Measurements from ENCODE around the gene PCED1B.
"Not testable (repeated sequence)": the region's sequence is repeated elsewhere in the genome, so short reads cannot be mapped to it uniquely, and the experiment has no call there.

PCED1B gene

GRCh38 chr12:47048541-47048940 lies 30.9 kb upstream of the PCED1B start:
- Histone ChIP-seq H3K9me3 (ENCODE audit: control insufficient read depth, insufficient read depth, low read depth, low read length) (no peaks in the 10 kb centered on the region), H3K4me3 (ENCODE audit: low read depth, low read length) (no peak overlapping the region), H3K4me1 (ENCODE audit: control insufficient read depth, insufficient read depth, low read length) (no peaks in the 10 kb centered on the region), H3K36me3 (ENCODE audit: control insufficient read depth in 2 of 2, insufficient read depth in 1 of 2, low read length in 2 of 2) (no peaks in the 10 kb centered on the region), H3K27ac (ENCODE audit: extremely low read depth, low read depth, low read length) (no peak overlapping the region)
- TF ChIP-seq ZNF585B (tag by site-specific recombination; IDR thresholded peaks at IDR 0.05) (no peak), ZNF843 (tag by site-specific recombination; IDR thresholded peaks at IDR 0.05) (no peak), KLF17 (tag by site-specific recombination; IDR thresholded peaks at IDR 0.05) (no peak), ZNF692 (tag by site-specific recombination; IDR thresholded peaks at IDR 0.05) (no peak), ZNF670 (tag by site-specific recombination; IDR thresholded peaks at IDR 0.05; ENCODE audit: low read depth) (no peak)
- ChIA-PET POLR2A (interaction anchor here (0.8 kb wide), 1 partner anchor 32 kb away, joined by 3 read pairs; no protein-coding TSS in a partner anchor), CTCF (interaction anchor here (2.1 kb wide), 1 partner anchor 23 kb away, joined by 5 read pairs; no protein-coding TSS in a partner anchor)

- CTCF ChIA-PET: interaction anchor here (0.7 kb wide), 1 partner anchor 27 kb away, joined by 3 read pairs; no protein-coding TSS in a partner anchor
- POLR2A ChIA-PET; H3K9me3 ChIP-seq (ENCODE audit: control insufficient read depth, insufficient read depth, low read depth, low read length): not testable (repeated sequence)
Observed at GRCh38 chr12:47051291-47051690, 28.1 kb upstream of the PCED1B start.

GRCh38 chr12:47052274-47052673 lies 27.1 kb upstream of the PCED1B start:
- ChIA-PET CTCF (interaction anchor here (1.2 kb wide), 1 partner anchor 19 kb away, joined by 3 read pairs; no protein-coding TSS in a partner anchor), POLR2A (no interaction called here)
- no peaks in the 10 kb centered on the region for H3K9me3 ChIP-seq (ENCODE audit: control insufficient read depth, insufficient read depth, low read depth, low read length)
- H3K27ac ChIP-seq (ENCODE audit: extremely low read depth, low read depth, low read length): no peak overlapping the region
- H3K4me3 ChIP-seq (ENCODE audit: low read depth, low read length): no peak overlapping the region
- no peaks in the 10 kb centered on the region for H3K4me1 ChIP-seq (ENCODE audit: control insufficient read depth, insufficient read depth, low read length)
- H3K36me3 ChIP-seq (ENCODE audit: control insufficient read depth in 2 of 2, insufficient read depth in 1 of 2, low read length in 2 of 2): no peaks in the 10 kb centered on the region
- TF ChIP-seq ZNF394 (tag by site-specific recombination; IDR thresholded peaks at IDR 0.05; ENCODE audit: borderline replicate concordance) (no peak), ZNF585B (tag by site-specific recombination; IDR thresholded peaks at IDR 0.05) (no peak), ZNF26 (tag by site-specific recombination; IDR thresholded peaks at IDR 0.05) (no peak), ZNF302 (tag by site-specific recombination; IDR thresholded peaks at IDR 0.05; ENCODE audit: low read depth) (no peak), PATZ1 (tag by site-specific recombination; IDR thresholded peaks at IDR 0.05) (no peak), ZNF114 (tag by site-specific recombination; IDR thresholded peaks at IDR 0.05) (no peak), ZNF404 (tag by site-specific recombination; IDR thresholded peaks at IDR 0.05) (no peak), TRIM28 (IDR thresholded peaks at IDR 0.05; ENCODE audit: borderline replicate concordance, low read length) (no peak), ZNF133 (tag by site-specific recombination; IDR thresholded peaks at IDR 0.05) (no peak), ZNF391 (tag by site-specific recombination; IDR thresholded peaks at IDR 0.05; ENCODE audit: borderline replicate concordance, low read depth) (no peak), ATF2 (tag by site-specific recombination; IDR thresholded peaks at IDR 0.05; ENCODE audit: low read depth) (no peak), ZNF37A (tag by site-specific recombination; IDR thresholded peaks at IDR 0.05) (no peak), KLF1 (tag by site-specific recombination; IDR thresholded peaks at IDR 0.05) (no peak), INSM2 (tag by site-specific recombination; IDR thresholded peaks at IDR 0.05) (no peak), ZNF513 (tag by site-specific recombination; IDR thresholded peaks at IDR 0.05) (no peak)

More at GRCh38 chr12:47051291-47051690, 28.1 kb upstream of the PCED1B start:
- H3K27ac ChIP-seq (ENCODE audit: extremely low read depth, low read depth, low read length); H3K4me1 ChIP-seq (ENCODE audit: control insufficient read depth, insufficient read depth, low read length); H3K4me3 ChIP-seq (ENCODE audit: low read depth, low read length); H3K36me3 ChIP-seq (ENCODE audit: control insufficient read depth in 2 of 2, insufficient read depth in 1 of 2, low read length in 2 of 2): not testable (repeated sequence)
- TF ChIP-seq SETDB1 (IDR thresholded peaks at IDR 0.05; ENCODE audit: insufficient read length, low read length): peak; percentile 65

Data from HEK293 (cell line).